Measurements from ENCODE around the gene MAP2K7.
"Not testable (repeated sequence)": the region's sequence is repeated elsewhere in the genome, so short reads cannot be mapped to it uniquely, and the experiment has no call there.

MAP2K7 gene

GRCh38 chr19:7931221-7932061 lies 27.8 kb downstream of the MAP2K7 start:
- DNase-seq (ENCODE audit: low spot score), result no peak

- DNase-seq (ENCODE audit: low spot score), result no peak
Measured at GRCh38 chr19:7932276-7932929, 28.7 kb downstream of the MAP2K7 start.

GRCh38 chr19:7932930-7933300 lies 29.2 kb downstream of the MAP2K7 start:
- no peak for DNase-seq (ENCODE audit: low spot score)

- no peak for DNase-seq (ENCODE audit: low spot score)
Measured at GRCh38 chr19:7933411-7933810, 29.7 kb downstream of the MAP2K7 start.

- DNase-seq (ENCODE audit: low spot score), result no peak
Measured at GRCh38 chr19:7933828-7934725, 30.4 kb downstream of the MAP2K7 start.

- DNase-seq (ENCODE audit: low spot score), result no peak
Measured at GRCh38 chr19:7934766-7935165, 31.1 kb downstream of the MAP2K7 start.

GRCh38 chr19:7940841-7941240 lies 37.2 kb downstream of the MAP2K7 start:
- DNase-seq (ENCODE audit: low spot score), result no peak

- no peak for DNase-seq (ENCODE audit: low spot score)
Measured at GRCh38 chr19:7941895-7942596, 38.4 kb downstream of the MAP2K7 start.

- DNase-seq (ENCODE audit: low spot score), result no peak
Measured at GRCh38 chr19:7942981-7943443, 39.3 kb downstream of the MAP2K7 start.

GRCh38 chr19:7943444-7944176 lies 39.9 kb downstream of the MAP2K7 start, which contains the start of gene TIMM44:
Gene TIMM44 (minus strand): TSS chr19:7943666. CDS start chr19:7943651, 15 bp downstream.
- DNase-seq (ENCODE audit: low spot score), result peak; percentile 100

GRCh38 chr19:7944177-7944761 lies 40.6 kb downstream of the MAP2K7 start:
- DNase-seq (ENCODE audit: low spot score), result peak; percentile 91

- no peak for DNase-seq (ENCODE audit: low spot score)
Measured at GRCh38 chr19:7947939-7948338, 44.3 kb downstream of the MAP2K7 start.

- no peak for DNase-seq (ENCODE audit: low spot score)
Measured at GRCh38 chr19:7953060-7953459, 49.4 kb downstream of the MAP2K7 start.

GRCh38 chr19:7953576-7953975 lies 49.9 kb downstream of the MAP2K7 start:
- DNase-seq (ENCODE audit: low spot score), result no peak

- no peak for DNase-seq (ENCODE audit: low spot score)
Measured at GRCh38 chr19:7955696-7956095, 52.0 kb downstream of the MAP2K7 start.

- DNase-seq (ENCODE audit: low spot score), result no peak
Measured at GRCh38 chr19:7959211-7959610, 55.5 kb downstream of the MAP2K7 start.

GRCh38 chr19:7961082-7961481 lies 57.4 kb downstream of the MAP2K7 start:
- not testable (repeated sequence) for DNase-seq (ENCODE audit: low spot score)

- no peak for DNase-seq (ENCODE audit: low spot score)
Measured at GRCh38 chr19:7961920-7962626, 58.4 kb downstream of the MAP2K7 start.

- no peak for DNase-seq (ENCODE audit: low spot score)
Measured at GRCh38 chr19:7962644-7963268, 59.1 kb downstream of the MAP2K7 start.
